Breast epithelium (tissue), 3 donors: ENCODE data around the gene EPB41.

Experiments used
- POLR2AphosphoS5 ChIP-seq, 3 donors: sonication (generic); formaldehyde crosslinking; IDR thresholded peaks; one replicate each; pipeline ENCODE4 v1.6.1; 2017; ENCODE audit warnings: antibody characterized with exemption in 3 of 3
- TF ChIP-seq, protein P1 (sequence below), 3 donors: fragments of 450-650 bp; IDR thresholded peaks; one replicate each; pipeline ENCODE4 v1.5.1; 2016 to 2017; ENCODE audit warnings: antibody characterized with exemption in 3 of 3, mild to moderate bottlenecking in 3 of 3, moderate library complexity in 3 of 3

DNA sequence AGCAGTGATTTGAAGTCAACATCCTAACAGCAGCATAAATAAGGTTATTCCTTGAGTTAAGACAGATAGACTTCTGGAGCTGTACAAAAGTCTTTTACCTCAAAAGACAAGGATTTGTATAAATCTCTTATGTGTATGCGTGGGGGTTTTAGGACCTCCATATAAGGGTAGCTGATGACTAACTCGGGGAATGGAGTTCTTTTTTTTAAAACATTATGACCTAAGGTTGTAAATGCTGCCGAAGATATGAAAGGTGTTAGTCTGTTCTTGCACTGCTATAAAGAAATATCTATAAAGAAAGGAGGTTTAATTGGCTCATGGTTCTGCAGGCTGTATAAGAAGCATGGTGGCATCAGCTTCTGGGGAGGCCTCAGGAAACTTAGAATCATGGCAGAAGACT is 90.4 kb downstream of the EPB41 start:
- TF ChIP-seq, protein P1, sequence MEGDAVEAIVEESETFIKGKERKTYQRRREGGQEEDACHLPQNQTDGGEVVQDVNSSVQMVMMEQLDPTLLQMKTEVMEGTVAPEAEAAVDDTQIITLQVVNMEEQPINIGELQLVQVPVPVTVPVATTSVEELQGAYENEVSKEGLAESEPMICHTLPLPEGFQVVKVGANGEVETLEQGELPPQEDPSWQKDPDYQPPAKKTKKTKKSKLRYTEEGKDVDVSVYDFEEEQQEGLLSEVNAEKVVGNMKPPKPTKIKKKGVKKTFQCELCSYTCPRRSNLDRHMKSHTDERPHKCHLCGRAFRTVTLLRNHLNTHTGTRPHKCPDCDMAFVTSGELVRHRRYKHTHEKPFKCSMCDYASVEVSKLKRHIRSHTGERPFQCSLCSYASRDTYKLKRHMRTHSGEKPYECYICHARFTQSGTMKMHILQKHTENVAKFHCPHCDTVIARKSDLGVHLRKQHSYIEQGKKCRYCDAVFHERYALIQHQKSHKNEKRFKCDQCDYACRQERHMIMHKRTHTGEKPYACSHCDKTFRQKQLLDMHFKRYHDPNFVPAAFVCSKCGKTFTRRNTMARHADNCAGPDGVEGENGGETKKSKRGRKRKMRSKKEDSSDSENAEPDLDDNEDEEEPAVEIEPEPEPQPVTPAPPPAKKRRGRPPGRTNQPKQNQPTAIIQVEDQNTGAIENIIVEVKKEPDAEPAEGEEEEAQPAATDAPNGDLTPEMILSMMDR (IDR thresholded peaks at IDR 0.05) = no peak
- TF ChIP-seq POLR2AphosphoS5 (IDR thresholded peaks at IDR 0.05) = no peak
